Spleen (tissue), 7 donors: ENCODE data around the gene AMBRA1.

Experiments
- POLR2A ChIP-seq, 3 donors: fragments of 450-650 bp; IDR thresholded peaks; one replicate each; pipeline ENCODE4 v1.5.1; 2017; ENCODE audit warnings: antibody characterized with exemption in 3 of 3, mild to moderate bottlenecking in 1 of 3
- TF ChIP-seq, protein P1 (sequence below), 11 experiments: fragments of 200-600 bp in 7 of 11; fragments of 450-650 bp in 4 of 11; sonication (generic) in 4 of 11; IDR thresholded peaks in 8 of 11; conservative IDR thresholded peaks in 3 of 11; 1 replicate in 7 of 11; 2 replicates in 4 of 11; pipeline versions ENCODE4 v1.4.0 to v1.8.0; 2016 to 2021; ENCODE audit warnings: antibody characterized with exemption in 11 of 11, inconsistent platforms in 4 of 11, mild to moderate bottlenecking in 1 of 11
- donor health status: DM: no; HTN: no; CAD: no; lungs with moderate emphysema.
- donor health status: DM: no; HTN: no; CAD: no.
- donor health status: DM: no; HTN: no; CAD: no.

GRCh38 chr11:46560300-46560991, 33.4 kb downstream of the AMBRA1 start:
- TF ChIP-seq, protein P1, sequence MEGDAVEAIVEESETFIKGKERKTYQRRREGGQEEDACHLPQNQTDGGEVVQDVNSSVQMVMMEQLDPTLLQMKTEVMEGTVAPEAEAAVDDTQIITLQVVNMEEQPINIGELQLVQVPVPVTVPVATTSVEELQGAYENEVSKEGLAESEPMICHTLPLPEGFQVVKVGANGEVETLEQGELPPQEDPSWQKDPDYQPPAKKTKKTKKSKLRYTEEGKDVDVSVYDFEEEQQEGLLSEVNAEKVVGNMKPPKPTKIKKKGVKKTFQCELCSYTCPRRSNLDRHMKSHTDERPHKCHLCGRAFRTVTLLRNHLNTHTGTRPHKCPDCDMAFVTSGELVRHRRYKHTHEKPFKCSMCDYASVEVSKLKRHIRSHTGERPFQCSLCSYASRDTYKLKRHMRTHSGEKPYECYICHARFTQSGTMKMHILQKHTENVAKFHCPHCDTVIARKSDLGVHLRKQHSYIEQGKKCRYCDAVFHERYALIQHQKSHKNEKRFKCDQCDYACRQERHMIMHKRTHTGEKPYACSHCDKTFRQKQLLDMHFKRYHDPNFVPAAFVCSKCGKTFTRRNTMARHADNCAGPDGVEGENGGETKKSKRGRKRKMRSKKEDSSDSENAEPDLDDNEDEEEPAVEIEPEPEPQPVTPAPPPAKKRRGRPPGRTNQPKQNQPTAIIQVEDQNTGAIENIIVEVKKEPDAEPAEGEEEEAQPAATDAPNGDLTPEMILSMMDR (IDR thresholded peaks at IDR 0.05 in 8 of 11, conservative IDR thresholded peaks at IDR 0.05 in 3 of 11) = no peak
- no peak for TF ChIP-seq POLR2A (IDR thresholded peaks at IDR 0.05)
